SU-DHL-6 (cell line): ENCODE data around the gene RHBDF2.

Source experiments
- H2AFZ ChIP-seq: fragments of 200-600 bp; sonication (generic); 2 replicates; pipeline ENCODE4 v1.6.1; 2014; ENCODE audit warnings: low read depth, mild to moderate bottlenecking, moderate library complexity, mixed read lengths, antibody characterized with exemption, low read length; ENCODE audit not compliant: severe bottlenecking
- H3F3A ChIP-seq: fragments of 200-600 bp; shearing (Covaris generic); 2 replicates; pipeline ENCODE4 v1.6.0; 2016; ENCODE audit warnings: antibody characterized with exemption, mild to moderate bottlenecking; ENCODE audit not compliant: insufficient read depth
- H3K27ac ChIP-seq: fragments of 200-600 bp; sonication (generic); 2 replicates; pipeline ENCODE4 v1.5.1; 2016; ENCODE audit warnings: low read depth, mild to moderate bottlenecking, low read length, moderate library complexity, mixed read lengths
- H3K27me3 ChIP-seq: fragments of 200-600 bp; sonication (generic), shearing (Covaris generic); 2 replicates; pipeline ENCODE4 v1.6.0; 2014; ENCODE audit warnings: mild to moderate bottlenecking, low read length
- H3K36me3 ChIP-seq: fragments of 200-600 bp; sonication (generic); 2 replicates; pipeline ENCODE4 v1.6.1; 2014; ENCODE audit warnings: mild to moderate bottlenecking, low read length, mixed read lengths
- H3K4me2 ChIP-seq: fragments of 300-600, 200-600 bp; shearing (Covaris generic), sonication (generic); 2 replicates; pipeline ENCODE4 v1.6.0; 2014; ENCODE audit warnings: low read length, low read depth, mild to moderate bottlenecking; ENCODE audit not compliant: poor library complexity, severe bottlenecking
- H3K4me3 ChIP-seq: fragments of 200-600 bp; sonication (generic); 2 replicates; pipeline ENCODE4 v1.5.1; 2014; ENCODE audit warnings: antibody characterized with exemption, low read length, mild to moderate bottlenecking, mixed read lengths; ENCODE audit not compliant: insufficient read depth, poor library complexity, severe bottlenecking
- H3K79me2 ChIP-seq: fragments of 200-600 bp; sonication (generic); 2 replicates; pipeline ENCODE4 v1.6.1; 2014; ENCODE audit warnings: mild to moderate bottlenecking, low read length, moderate library complexity; ENCODE audit not compliant: insufficient read depth
- H3K9ac ChIP-seq: fragments of 200-600 bp; sonication (generic); 2 replicates; pipeline ENCODE4 v1.7.0; 2014; ENCODE audit warnings: mild to moderate bottlenecking, low read length
- H3K9me2 ChIP-seq: fragments of 200-600 bp; sonication (generic); replicated peaks from 2 replicates; pipeline ENCODE4 v1.6.1; 2014; ENCODE audit warnings: low read length; ENCODE audit not compliant: insufficient read depth
- H3K9me3 ChIP-seq: fragments of 200-600 bp; sonication (generic); 2 replicates; pipeline ENCODE4 v1.6.1; 2014; ENCODE audit warnings: low read length, mixed read lengths; ENCODE audit not compliant: insufficient read depth
- H4K20me1 ChIP-seq: fragments of 200-600 bp; sonication (generic); 2 replicates; pipeline ENCODE4 v1.6.1; 2014; ENCODE audit warnings: low read depth, mild to moderate bottlenecking, antibody characterized with exemption, low read length, moderate library complexity, mixed read lengths
- EZH2phosphoT487 ChIP-seq: fragments of 200-600 bp; sonication (generic), shearing (Covaris generic); conservative IDR thresholded peaks from 2 replicates; pipeline ENCODE4 v1.6.1; 2018; ENCODE audit warnings: mild to moderate bottlenecking, antibody characterized with exemption, low read length, moderate library complexity, mixed read lengths
- TF ChIP-seq, protein P1 (sequence below): fragments of 200-600 bp; sonication (generic); IDR thresholded peaks from one replicate; pipeline ENCODE4 v1.5.1; 2017; ENCODE audit warnings: antibody characterized with exemption, mild to moderate bottlenecking, low read length, moderate library complexity; ENCODE audit not compliant: insufficient read depth, poor library complexity, severe bottlenecking

Gene RHBDF2

DNA sequence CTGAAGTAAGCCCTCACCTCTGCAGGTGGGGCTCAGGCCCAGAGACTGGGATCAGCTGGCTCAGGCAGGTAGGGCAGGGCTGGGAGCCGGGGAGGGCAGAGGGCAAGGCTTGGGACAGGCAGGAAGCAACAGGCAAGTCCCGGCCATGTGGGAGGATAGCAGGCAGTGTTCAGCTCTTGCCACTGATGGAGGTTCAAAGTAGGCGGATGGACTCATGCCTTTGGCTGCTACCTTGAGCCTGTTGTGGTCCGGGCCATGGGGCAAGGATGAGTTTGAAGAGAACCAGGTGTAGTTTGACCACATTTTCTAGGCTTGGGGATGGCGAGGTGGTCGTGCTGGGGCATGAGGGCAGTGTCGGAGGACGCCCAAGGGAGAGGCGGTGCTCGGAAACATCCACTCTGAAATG is 41.3 kb upstream of the RHBDF2 start:
- Histone ChIP-seq H3F3A (no peaks in the 10 kb centered on the region), H3K9me2 (no peaks in the 10 kb centered on the region), H3K4me2 (no peak overlapping the region), H3K9ac (no peak overlapping the region), H3K79me2 (no peaks in the 10 kb centered on the region), H3K27me3 (no peaks in the 10 kb centered on the region), H2AFZ (no peak overlapping the region), H3K9me3 (no peaks in the 10 kb centered on the region), H3K36me3 (no peaks in the 10 kb centered on the region), H3K27ac (no peak overlapping the region), H3K4me3 (no peak overlapping the region), H4K20me1 (no peaks in the 10 kb centered on the region)
- TF ChIP-seq, protein P1, sequence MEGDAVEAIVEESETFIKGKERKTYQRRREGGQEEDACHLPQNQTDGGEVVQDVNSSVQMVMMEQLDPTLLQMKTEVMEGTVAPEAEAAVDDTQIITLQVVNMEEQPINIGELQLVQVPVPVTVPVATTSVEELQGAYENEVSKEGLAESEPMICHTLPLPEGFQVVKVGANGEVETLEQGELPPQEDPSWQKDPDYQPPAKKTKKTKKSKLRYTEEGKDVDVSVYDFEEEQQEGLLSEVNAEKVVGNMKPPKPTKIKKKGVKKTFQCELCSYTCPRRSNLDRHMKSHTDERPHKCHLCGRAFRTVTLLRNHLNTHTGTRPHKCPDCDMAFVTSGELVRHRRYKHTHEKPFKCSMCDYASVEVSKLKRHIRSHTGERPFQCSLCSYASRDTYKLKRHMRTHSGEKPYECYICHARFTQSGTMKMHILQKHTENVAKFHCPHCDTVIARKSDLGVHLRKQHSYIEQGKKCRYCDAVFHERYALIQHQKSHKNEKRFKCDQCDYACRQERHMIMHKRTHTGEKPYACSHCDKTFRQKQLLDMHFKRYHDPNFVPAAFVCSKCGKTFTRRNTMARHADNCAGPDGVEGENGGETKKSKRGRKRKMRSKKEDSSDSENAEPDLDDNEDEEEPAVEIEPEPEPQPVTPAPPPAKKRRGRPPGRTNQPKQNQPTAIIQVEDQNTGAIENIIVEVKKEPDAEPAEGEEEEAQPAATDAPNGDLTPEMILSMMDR, result no peak
- TF ChIP-seq EZH2phosphoT487, result no peak

- Histone ChIP-seq H3K27me3 (no peaks in the 10 kb centered on the region), H3K9me3 (no peaks in the 10 kb centered on the region), H3K9me2 (no peaks in the 10 kb centered on the region), H3K36me3 (no peaks in the 10 kb centered on the region), H3K79me2 (no peaks in the 10 kb centered on the region), H3F3A (no peaks in the 10 kb centered on the region), H2AFZ (no peak overlapping the region), H3K9ac (no peak overlapping the region), H3K27ac (no peak overlapping the region), H4K20me1 (no peaks in the 10 kb centered on the region), H3K4me3 (no peak overlapping the region), H3K4me2 (no peak overlapping the region)
- no peak for TF ChIP-seq EZH2phosphoT487
- TF ChIP-seq, protein P1, result no peak
These were observed 40.7 kb upstream of the RHBDF2 start for GRCh38 chr17:76541739-76542454.

DNA sequence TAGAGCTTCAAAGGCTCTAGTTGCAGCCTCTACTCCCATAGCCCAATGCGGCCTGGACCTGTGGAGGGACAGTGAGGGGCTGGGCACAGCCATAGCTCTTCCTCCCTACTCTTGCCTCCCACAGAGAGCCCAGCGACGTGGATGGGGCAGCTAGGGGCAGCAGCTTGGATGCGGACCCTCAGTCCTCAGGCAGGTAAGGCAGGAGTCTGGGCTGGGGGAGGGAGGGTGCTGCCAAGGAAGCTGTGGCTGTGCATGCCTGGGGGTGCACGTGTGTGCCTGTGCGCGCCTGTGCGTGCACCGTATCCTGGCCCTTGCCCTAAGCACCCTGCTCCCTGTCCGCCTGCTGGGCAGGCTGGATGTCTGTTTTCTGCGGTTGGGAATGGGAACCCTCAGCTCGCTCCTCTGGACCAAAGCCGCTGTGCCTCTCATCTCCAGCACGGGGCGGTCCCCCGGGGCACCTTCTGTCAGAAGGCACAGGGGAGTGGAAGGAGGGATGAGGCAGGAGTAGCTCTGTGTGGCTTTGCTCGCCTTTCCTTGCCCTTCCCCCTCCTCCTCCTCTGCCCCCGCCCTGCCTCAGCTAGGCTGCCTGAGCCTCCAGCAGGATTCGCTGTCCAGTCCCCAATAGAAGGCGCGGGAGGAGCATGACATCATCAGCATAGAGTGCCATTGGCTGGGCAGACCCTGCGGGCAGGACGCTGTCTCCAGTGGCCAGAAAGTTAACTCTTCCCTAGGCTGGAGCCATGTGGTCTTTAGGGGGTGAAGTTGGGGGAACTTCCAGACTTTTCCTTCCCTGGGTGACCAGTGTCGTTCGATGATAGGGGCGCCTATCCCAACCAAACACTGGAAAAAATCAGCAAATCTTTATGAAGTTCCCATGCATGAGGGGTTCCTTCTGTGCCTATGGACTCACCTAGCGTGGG is 39.4 kb upstream of the RHBDF2 start:
- no peak overlapping the region for H2AFZ ChIP-seq
- no peaks in the 10 kb centered on the region for H3K9me3 ChIP-seq
- H3K27me3 ChIP-seq, result no peaks in the 10 kb centered on the region
- TF ChIP-seq EZH2phosphoT487, result no peak
- TF ChIP-seq, protein P1, result no peak
- H3K4me3 ChIP-seq, result no peak overlapping the region
- H3K4me2 ChIP-seq, result no peak overlapping the region
- no peaks in the 10 kb centered on the region for H3K36me3 ChIP-seq
- H3K27ac ChIP-seq, result no peak overlapping the region
- H3K79me2 ChIP-seq, result no peaks in the 10 kb centered on the region
- no peaks in the 10 kb centered on the region for H3K9me2 ChIP-seq
- H3F3A ChIP-seq, result no peaks in the 10 kb centered on the region
- H4K20me1 ChIP-seq, result no peaks in the 10 kb centered on the region
- no peak overlapping the region for H3K9ac ChIP-seq
